GM19193 (cell line): ENCODE results near the gene IL12B.

Experiments used
- POLR2A ChIP-seq: IDR thresholded peaks from 4 replicates; pipeline ENCODE4 v1.6.1; 2011; ENCODE audit not compliant: insufficient read depth, insufficient read length; ENCODE audit errors: extremely low read depth

Gene IL12B

GRCh38 chr5:159336586-159336985 lies 6.3 kb upstream of the IL12B start:
- no peak for TF ChIP-seq POLR2A

GRCh38 chr5:159333545-159333925 lies 3.2 kb upstream of the IL12B start:
- TF ChIP-seq POLR2A: no peak

GRCh38 chr5:159332800-159333544 lies 2.7 kb upstream of the IL12B start:
- TF ChIP-seq POLR2A: no peak

- TF ChIP-seq POLR2A: peak; percentile 24
Observed at GRCh38 chr5:159331093-159331973, 1.0 kb upstream of the IL12B start.

- TF ChIP-seq POLR2A: no peak
Observed at GRCh38 chr5:159324986-159325385, 5.3 kb downstream of the IL12B start.

- no peak for TF ChIP-seq POLR2A
Observed at GRCh38 chr5:159324102-159324755, 6.1 kb downstream of the IL12B start.

GRCh38 chr5:159322180-159322579 lies 8.1 kb downstream of the IL12B start:
- TF ChIP-seq POLR2A: no peak

GRCh38 chr5:159319832-159320231 lies 10.5 kb downstream of the IL12B start:
- no peak for TF ChIP-seq POLR2A

- TF ChIP-seq POLR2A: no peak
Observed at GRCh38 chr5:159319363-159319762, 10.9 kb downstream of the IL12B start.

GRCh38 chr5:159318448-159318847 lies 11.8 kb downstream of the IL12B start:
- TF ChIP-seq POLR2A: no peak

GRCh38 chr5:159317849-159318248 lies 12.4 kb downstream of the IL12B start:
- TF ChIP-seq POLR2A: no peak

- no peak for TF ChIP-seq POLR2A
Observed at GRCh38 chr5:159316519-159317383, 13.5 kb downstream of the IL12B start.

- no peak for TF ChIP-seq POLR2A
Observed at GRCh38 chr5:159313197-159313596, 17.1 kb downstream of the IL12B start.

- TF ChIP-seq POLR2A: no peak
Observed at GRCh38 chr5:159311063-159311462, 19.2 kb downstream of the IL12B start.
